ENCODE data around the gene SLCO4C1. TPM values are rescaled to one million over a fixed set of nuclear protein-coding genes. Genes with fewer than 3 reads are reported as not detected.

The SLCO4C1 gene
- total and polyA plus RNA-seq, 2 of the 4 experiments (the other 2 are of a cell fraction): not detected

- no peaks in the 10 kb centered on the region for H3K4me1 ChIP-seq (ENCODE audit: control insufficient read depth, insufficient read depth, low read length)
- H3K27me3 ChIP-seq (ENCODE audit: control insufficient read depth, insufficient read depth, low read length): no peaks in the 10 kb centered on the region
- H3K9me3 ChIP-seq (ENCODE audit: control insufficient read depth, insufficient read depth, low read length): no peaks in the 10 kb centered on the region; the same call in 1 of the 2 replicates
- in situ Hi-C loops (cut with MboI; ENCODE audit: low sequenced_read_pairs): no loop called here
- H2AK5ac ChIP-seq (ENCODE audit: low read depth, low read length): no peak overlapping the region
- no peak overlapping the region for H3K23ac ChIP-seq (ENCODE audit: low read depth, low read length)
- no peaks in the 10 kb centered on the region for H3K9me1 ChIP-seq (ENCODE audit: insufficient read depth, low read length)
- no peaks in the 10 kb centered on the region for H4K20me1 ChIP-seq (ENCODE audit: insufficient read depth, low read length)
- H3K4me2 ChIP-seq (ENCODE audit: low read depth, low read length): no peak overlapping the region
- H2AK9ac ChIP-seq (replicated peaks; ENCODE audit: low read depth, low read length, poor library complexity): no peak overlapping the region
- no peak overlapping the region for H3K18ac ChIP-seq (ENCODE audit: low read depth, low read length)
- no peak overlapping the region for H2AFZ ChIP-seq (replicated peaks; ENCODE audit: low read length, poor library complexity)
- no peak overlapping the region for H2BK120ac ChIP-seq (ENCODE audit: low read depth, low read length)
- no TSS peak for BruUV-seq (replicated peaks)
- no peak for TF ChIP-seq NFE2L2 (IDR thresholded peaks at IDR 0.05; ENCODE audit: low read depth, low read length)
- no peak for TF ChIP-seq CHD1 (IDR thresholded peaks at IDR 0.05; ENCODE audit: low read depth, low read length)
- no peak overlapping the region for H2BK15ac ChIP-seq (ENCODE audit: low read depth, low read length)
- H4K8ac ChIP-seq (ENCODE audit: low read depth in 2 of 2, low read length in 2 of 2): no peak overlapping the region
- no peak overlapping the region for H2BK20ac ChIP-seq (ENCODE audit: low read depth, low read length)
- dilution Hi-C loops (cut with HindIII; ENCODE audit: low sequenced_read_pairs, unreplicated experiment): no loop called here
- no peak overlapping the region for H4K5ac ChIP-seq (ENCODE audit: low read depth, low read length)
- H3K27ac ChIP-seq (ENCODE audit: insufficient read depth, low read length): no peak overlapping the region
- POLR2A ChIA-PET (ENCODE audit: unreplicated experiment): no interaction called here
- no peak overlapping the region for H2BK5ac ChIP-seq (ENCODE audit: low read depth, low read length, poor library complexity, severe bottlenecking)
- WGBS, 2 experiments (ENCODE audit: extremely low coverage in 2 of 2, insufficient read length in 1 of 2): no CpG with 5 or more reads among the region's 2 CpGs
- no peaks in the 10 kb centered on the region for H3K79me1 ChIP-seq (ENCODE audit: low read depth in 1 of 2, low read length in 2 of 2)
- H3K4ac ChIP-seq (ENCODE audit: low read depth, low read length): no peak overlapping the region
- ATAC-seq (ENCODE audit: low read depth) (no peak), DNase-seq (no peak)
- no peak overlapping the region for H4K91ac ChIP-seq (ENCODE audit: insufficient read depth, low read depth, low read length)
- no peak overlapping the region for H3K56ac ChIP-seq (ENCODE audit: extremely low read depth, insufficient read depth, low read length)
- no peak overlapping the region for H3K4me3 ChIP-seq (ENCODE audit: insufficient read depth, low read depth, low read length)
- no peak overlapping the region for H3K9ac ChIP-seq (ENCODE audit: low read depth, low read length)
- H3K14ac ChIP-seq (replicated peaks; ENCODE audit: low read depth, low read length): no peak overlapping the region
- CTCF ChIA-PET: no interaction called here
- H3K36me3 ChIP-seq (ENCODE audit: control insufficient read depth, insufficient read depth, low read length): no peaks in the 10 kb centered on the region
- intact Hi-C loops (cut with micrococcal nuclease): no loop called here
Observed at GRCh38 chr5:102262688-102263087, 33.4 kb downstream of the SLCO4C1 start.

Measured in IMR-90 (cell line).